NT2/D1 (cell line): ENCODE data around the gene SLC9A8.

ENCODE experiments used
- SUZ12 ChIP-seq: IDR thresholded peaks from 2 replicates; pipeline ENCODE4 v1.6.1; 2011; ENCODE audit not compliant: insufficient read length, insufficient read depth; ENCODE audit errors: extremely low read depth
- YY1 ChIP-seq: IDR thresholded peaks from 2 replicates; pipeline ENCODE4 v1.6.1; 2011; ENCODE audit not compliant: insufficient read length, insufficient read depth
- ZNF274 ChIP-seq: IDR thresholded peaks from 2 replicates; pipeline ENCODE4 v1.6.1; 2011; ENCODE audit warnings: mild to moderate bottlenecking, low read depth, low read length

GRCh38 chr20:49787371-49788357, 25.0 kb upstream of the SLC9A8 start:
- TF ChIP-seq ZNF274 (no peak), YY1 (no peak), SUZ12 (no peak)
